WERI-Rb-1 (cell line): Measurements from ENCODE around the gene TBPL1.

Experiments used
- DNase-seq: peaks from one replicate; pipeline ENCODE4 v3.0.0-alpha.2; 2020
- H3K27ac ChIP-seq: fragments of 250-450 bp; sonication (Bioruptor Pico); 2 replicates; pipeline ENCODE4 v1.5.1; 2020; ENCODE audit warnings: mild to moderate bottlenecking, moderate library complexity
- H3K27me3 ChIP-seq: fragments of 250-450 bp; sonication (Bioruptor Pico); 2 replicates; pipeline ENCODE4 v1.5.1; 2021; ENCODE audit warnings: mild to moderate bottlenecking, low read depth, moderate library complexity; ENCODE audit not compliant: insufficient read depth, severe bottlenecking
- H3K36me3 ChIP-seq: fragments of 250-450 bp; sonication (Bioruptor Pico); 2 replicates; pipeline ENCODE4 v1.5.1; 2020; ENCODE audit warnings: mild to moderate bottlenecking, moderate library complexity
- H3K4me3 ChIP-seq: 2 replicates; pipeline ENCODE4 v1.5.1; 2011; ENCODE audit warnings: low read depth, mild to moderate bottlenecking, control low read depth, low read length
- H3K9me3 ChIP-seq: fragments of 250-450 bp; sonication (Bioruptor Pico); 2 replicates; pipeline ENCODE4 v1.5.1; 2021; ENCODE audit warnings: mild to moderate bottlenecking, moderate library complexity; ENCODE audit not compliant: severe bottlenecking
- TF ChIP-seq, protein P1 (sequence below): IDR thresholded peaks from 2 replicates; pipeline ENCODE4 v1.5.1; 2011; ENCODE audit warnings: low read depth, mild to moderate bottlenecking, control low read depth, inconsistent platforms, low read length

The TBPL1 gene

DNA sequence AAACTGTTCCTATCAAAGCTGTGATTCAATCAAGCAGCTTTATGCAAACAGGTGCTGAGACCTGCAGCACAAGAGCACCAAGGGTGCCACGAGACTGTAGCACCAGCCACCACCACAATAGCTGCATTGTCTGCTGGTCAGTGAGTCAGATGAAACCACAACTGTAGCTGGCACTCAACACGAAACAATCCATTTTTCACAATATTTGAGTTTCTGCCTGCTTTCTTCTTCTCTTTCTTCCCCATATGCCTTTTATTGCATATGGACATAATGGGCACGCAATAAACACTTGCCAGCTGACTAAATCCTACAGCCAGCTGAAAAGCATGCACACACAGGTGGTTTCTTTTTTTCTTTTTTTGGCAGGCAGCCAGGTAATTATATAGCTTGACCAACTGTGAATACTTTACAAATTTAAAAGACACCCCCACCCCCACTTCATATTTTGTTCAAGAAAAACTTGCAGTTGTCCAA is 82.8 kb downstream of the TBPL1 start:
- Histone ChIP-seq H3K9me3 (no peaks in the 10 kb centered on the region), H3K27me3 (no peaks in the 10 kb centered on the region), H3K4me3 (no peak overlapping the region), H3K27ac (no peak overlapping the region), H3K36me3 (no peaks in the 10 kb centered on the region)
- TF ChIP-seq, protein P1, sequence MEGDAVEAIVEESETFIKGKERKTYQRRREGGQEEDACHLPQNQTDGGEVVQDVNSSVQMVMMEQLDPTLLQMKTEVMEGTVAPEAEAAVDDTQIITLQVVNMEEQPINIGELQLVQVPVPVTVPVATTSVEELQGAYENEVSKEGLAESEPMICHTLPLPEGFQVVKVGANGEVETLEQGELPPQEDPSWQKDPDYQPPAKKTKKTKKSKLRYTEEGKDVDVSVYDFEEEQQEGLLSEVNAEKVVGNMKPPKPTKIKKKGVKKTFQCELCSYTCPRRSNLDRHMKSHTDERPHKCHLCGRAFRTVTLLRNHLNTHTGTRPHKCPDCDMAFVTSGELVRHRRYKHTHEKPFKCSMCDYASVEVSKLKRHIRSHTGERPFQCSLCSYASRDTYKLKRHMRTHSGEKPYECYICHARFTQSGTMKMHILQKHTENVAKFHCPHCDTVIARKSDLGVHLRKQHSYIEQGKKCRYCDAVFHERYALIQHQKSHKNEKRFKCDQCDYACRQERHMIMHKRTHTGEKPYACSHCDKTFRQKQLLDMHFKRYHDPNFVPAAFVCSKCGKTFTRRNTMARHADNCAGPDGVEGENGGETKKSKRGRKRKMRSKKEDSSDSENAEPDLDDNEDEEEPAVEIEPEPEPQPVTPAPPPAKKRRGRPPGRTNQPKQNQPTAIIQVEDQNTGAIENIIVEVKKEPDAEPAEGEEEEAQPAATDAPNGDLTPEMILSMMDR: no peak
- DNase-seq: no peak

DNA sequence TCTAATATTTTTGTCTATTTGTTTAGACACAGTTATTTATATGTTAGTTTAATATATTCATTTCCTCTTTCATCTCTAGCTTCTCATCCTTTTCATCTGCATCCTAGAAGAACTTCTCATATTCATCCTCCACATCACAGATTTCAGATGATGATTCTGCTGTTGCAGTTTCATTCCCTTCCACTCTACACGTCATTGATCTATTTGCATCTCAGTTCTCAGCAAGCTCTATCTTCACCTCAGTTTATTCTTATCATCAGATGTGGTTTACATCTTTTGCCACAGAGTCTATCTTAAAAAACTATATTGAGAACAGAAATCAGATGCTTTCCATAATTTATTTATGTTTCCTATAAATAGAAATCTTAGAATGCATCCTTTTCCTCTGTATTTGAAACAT is 86.1 kb downstream of the TBPL1 start:
- no peaks in the 10 kb centered on the region for H3K36me3 ChIP-seq
- H3K27ac ChIP-seq: no peak overlapping the region
- no peaks in the 10 kb centered on the region for H3K9me3 ChIP-seq
- H3K4me3 ChIP-seq: no peak overlapping the region
- no peaks in the 10 kb centered on the region for H3K27me3 ChIP-seq
- TF ChIP-seq, protein P1: no peak
- no peak for DNase-seq
